RCC 7860 (cell line): ENCODE results near the gene DSCAM.

Experiments
- DNase-seq: peaks from one replicate; pipeline ENCODE4 v3.0.0-alpha.2; 2015; ENCODE audit warnings: low spot score
- FAIRE-seq: peaks from 2 replicates; lab custom pipeline; 2012; peaks lifted over from hg19 to GRCh38; lab: Jason Lieb, UNC

The DSCAM gene

DNA sequence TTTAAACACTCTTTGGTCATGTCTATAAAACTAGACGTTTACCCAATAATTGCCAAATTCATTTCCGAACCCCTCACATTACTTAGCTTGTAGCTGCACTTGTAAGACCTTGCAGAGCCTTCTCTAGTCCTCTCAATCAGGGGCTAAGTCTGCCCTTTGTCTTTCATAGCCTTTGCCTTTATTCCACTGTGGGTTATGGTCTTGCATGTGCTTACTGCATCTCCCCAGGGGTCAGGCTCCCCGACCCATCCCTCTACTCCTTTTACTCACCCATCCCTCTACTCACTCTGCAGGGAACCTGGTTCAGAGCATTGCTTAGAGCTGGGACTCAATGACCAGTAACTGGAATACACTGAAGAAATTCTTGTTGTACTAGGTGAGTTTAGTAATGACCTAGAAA lies 744.3 kb downstream of the DSCAM start:
- FAIRE-seq (no peak), DNase-seq (no peak)

- FAIRE-seq: no peak
Observed at GRCh38 chr21:40099809-40100208, 747.1 kb downstream of the DSCAM start.

GRCh38 chr21:40095477-40095876 lies 751.5 kb downstream of the DSCAM start:
- no peak for FAIRE-seq
- DNase-seq: no peak

More at GRCh38 chr21:40099809-40100208, 747.1 kb downstream of the DSCAM start:
- no peak for DNase-seq

GRCh38 chr21:40080385-40080784 lies 766.6 kb downstream of the DSCAM start:
- no peak for FAIRE-seq

DNA sequence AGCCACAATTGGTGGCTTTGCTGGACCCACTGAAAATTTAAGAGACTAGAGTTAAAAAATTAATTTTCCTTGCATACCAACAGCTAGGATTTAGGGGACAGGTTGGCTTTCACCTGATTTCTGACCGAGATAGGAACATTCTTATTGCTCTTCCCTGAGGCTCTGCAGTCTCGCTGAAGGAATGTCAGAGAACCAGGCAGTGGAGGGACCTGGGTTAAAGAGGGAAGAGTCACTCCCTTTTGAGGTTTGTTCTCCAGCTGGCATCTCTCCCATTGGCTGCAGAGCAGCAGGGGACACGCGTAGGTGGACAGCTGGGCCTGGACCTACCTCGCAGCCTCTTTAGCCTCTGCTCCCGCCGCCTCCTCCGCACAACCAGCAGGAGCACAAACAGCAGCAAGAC lies 772.2 kb downstream of the DSCAM start:
- DNase-seq (no peak), FAIRE-seq (no peak)

More at GRCh38 chr21:40080385-40080784, 766.6 kb downstream of the DSCAM start:
- no peak for DNase-seq

GRCh38 chr21:40074198-40074597 lies 772.8 kb downstream of the DSCAM start:
- no peak for FAIRE-seq
- DNase-seq: no peak

DNA sequence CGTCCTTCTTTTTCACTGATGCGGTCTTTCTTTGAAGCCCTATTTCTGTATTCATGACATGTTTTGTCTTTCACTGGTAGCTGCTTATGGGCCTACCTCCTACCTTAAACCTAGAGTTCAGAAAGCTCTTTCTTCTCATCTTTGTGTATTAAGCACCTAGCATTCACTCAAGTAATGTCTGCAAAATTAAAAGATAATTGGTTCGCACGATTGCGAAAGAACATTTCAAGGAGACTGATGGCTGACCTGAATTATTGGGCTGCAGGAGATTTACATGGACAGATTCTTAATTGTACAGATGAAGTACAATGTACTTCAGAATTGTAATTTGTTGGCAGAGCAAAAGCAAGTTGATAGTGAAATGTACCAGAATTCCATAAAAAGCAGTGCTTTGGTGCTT lies 773.3 kb downstream of the DSCAM start:
- no peak for FAIRE-seq
- no peak for DNase-seq

GRCh38 chr21:40070871-40071270 lies 776.1 kb downstream of the DSCAM start:
- FAIRE-seq (no peak), DNase-seq (no peak)

GRCh38 chr21:40067751-40068150 lies 779.2 kb downstream of the DSCAM start:
- FAIRE-seq (no peak), DNase-seq (no peak)

DNA sequence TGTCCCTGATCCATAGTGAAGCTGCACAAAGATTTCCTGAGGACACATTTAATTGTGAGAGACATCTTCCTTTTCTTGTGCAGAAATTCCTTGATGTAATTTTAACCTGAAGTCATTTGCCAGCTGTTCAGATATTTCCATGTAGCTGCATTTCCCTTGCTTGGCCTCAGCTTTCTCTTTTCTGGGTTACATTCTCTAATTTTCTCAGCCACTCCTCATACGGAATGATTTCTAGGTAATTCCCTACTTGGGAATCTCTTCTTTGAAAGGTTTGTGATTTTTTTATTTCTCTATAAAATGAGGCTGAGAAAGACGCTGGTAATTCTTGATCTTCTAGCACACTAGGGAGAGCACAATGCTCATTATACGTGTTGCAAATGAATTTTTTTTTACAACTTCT lies 780.7 kb downstream of the DSCAM start:
- FAIRE-seq: no peak
- DNase-seq: no peak

DNA sequence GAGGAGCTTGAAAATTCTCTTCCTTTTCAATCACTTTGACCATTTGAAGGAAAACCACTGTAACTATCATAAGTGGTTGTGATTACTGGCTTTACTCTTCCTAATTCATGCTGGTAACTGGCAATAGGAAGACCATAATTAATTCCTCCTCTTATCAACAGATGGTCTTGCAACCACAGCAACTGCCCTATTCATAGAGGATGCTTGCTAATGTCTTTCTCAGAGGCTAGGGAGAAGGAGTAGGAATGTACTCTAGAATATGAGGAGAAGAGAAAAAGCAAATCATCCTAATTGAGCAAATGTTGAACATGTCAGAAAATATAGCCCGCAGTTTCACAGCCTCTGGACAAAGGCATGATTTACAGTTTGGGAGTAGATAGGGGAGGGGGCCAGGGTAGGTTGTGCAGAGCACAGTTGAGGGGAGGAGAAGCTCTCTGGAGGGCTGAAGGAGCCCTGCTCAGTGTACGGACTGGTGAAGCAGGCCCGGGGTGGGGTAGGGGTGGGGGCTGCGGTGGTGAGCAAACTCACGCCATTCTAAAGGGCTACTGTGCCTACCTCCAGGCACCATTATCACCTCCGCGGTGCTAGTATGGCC lies 786.8 kb downstream of the DSCAM start:
- FAIRE-seq: no peak
- DNase-seq: no peak

GRCh38 chr21:40057331-40057730 lies 789.6 kb downstream of the DSCAM start:
- FAIRE-seq: no peak
- no peak for DNase-seq

- DNase-seq (no peak), FAIRE-seq (no peak)
Observed at GRCh38 chr21:40056031-40056430, 790.9 kb downstream of the DSCAM start.

- no peak for FAIRE-seq
- DNase-seq: no peak
Observed at GRCh38 chr21:40054403-40054802, 792.6 kb downstream of the DSCAM start.

- no peak for FAIRE-seq
- no peak for DNase-seq
Observed at GRCh38 chr21:40053007-40053406, 794.0 kb downstream of the DSCAM start.

- DNase-seq (no peak), FAIRE-seq (no peak)
Observed at GRCh38 chr21:40052276-40052675, 794.7 kb downstream of the DSCAM start.

DNA sequence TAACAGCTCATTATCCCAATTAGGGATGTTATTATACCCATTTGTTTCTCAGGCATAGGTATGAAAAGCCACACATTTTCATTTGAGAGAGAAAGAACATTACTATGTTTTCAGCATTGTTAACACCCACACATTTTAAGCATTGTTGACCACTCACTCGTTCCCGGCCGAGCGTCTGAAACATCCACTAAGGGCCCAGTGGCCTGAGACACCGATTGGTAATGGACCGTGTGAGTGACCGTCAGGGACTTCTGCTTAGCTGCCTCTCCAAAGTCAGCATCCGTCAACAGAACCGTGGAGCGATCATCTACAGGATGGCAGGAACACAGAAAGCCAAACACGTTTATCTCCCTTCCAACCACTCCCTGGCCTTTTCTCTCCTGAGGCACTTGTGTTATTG lies 795.2 kb downstream of the DSCAM start:
- no peak for DNase-seq
- no peak for FAIRE-seq

DNA sequence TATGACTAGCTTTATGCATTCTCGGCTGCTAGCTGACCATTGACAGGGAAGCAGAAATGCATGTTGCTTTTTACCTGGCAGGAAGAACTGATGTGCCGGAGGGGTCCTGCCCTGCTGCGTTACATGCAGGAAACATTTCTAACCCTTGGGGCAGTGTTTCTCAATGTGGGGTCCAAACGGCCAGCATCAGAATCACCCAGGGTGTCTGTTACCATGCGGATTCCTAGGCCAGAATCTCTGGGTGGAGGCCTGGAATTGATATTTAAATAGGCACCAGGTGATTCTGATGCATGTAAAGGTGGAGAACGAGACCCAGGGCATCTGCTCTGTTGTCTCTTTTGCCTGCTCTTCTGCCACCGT lies 797.0 kb downstream of the DSCAM start:
- no peak for FAIRE-seq
- no peak for DNase-seq

DNA sequence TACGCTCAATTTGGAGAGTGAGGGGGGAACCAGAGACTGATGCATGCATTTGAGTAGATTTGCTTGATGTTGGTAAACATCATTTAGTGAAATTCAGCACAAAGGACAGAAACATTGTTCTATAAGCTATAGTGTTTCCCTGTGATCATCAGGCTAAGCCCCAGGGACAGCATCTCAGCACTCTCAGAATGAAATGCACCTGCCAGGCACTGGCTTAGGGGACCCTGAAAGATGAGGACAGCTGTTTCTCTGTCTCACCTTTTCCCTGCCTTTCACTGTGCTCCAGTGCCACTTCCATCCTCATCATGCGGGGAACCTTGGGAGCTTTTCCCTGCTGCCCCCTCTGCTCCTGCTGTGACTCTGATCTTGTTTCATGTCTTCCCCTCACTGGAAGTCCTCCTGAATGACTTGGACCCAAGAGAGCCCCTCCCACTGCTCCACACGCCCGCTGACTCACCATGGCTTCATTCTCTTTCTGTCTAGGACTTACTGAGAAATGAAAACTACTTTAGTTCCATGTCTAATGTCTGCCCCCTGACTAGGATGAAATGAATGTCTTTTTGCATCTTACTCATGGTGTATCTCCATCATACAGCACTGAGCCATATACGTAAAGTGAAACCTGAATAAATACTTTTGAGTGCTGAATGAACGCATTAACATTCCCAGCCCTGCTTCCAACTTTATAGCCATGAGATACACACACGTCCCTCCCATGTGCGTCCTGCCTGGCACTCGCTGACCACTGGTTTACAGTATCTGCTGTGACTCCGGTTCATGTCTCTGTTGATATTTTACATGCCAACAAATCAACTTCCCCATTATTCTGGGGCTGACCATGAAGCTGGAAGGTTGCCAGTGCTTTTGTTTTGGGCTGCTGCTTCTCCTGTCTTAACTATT lies 797.7 kb downstream of the DSCAM start:
- FAIRE-seq (no peak), DNase-seq (no peak)

DNA sequence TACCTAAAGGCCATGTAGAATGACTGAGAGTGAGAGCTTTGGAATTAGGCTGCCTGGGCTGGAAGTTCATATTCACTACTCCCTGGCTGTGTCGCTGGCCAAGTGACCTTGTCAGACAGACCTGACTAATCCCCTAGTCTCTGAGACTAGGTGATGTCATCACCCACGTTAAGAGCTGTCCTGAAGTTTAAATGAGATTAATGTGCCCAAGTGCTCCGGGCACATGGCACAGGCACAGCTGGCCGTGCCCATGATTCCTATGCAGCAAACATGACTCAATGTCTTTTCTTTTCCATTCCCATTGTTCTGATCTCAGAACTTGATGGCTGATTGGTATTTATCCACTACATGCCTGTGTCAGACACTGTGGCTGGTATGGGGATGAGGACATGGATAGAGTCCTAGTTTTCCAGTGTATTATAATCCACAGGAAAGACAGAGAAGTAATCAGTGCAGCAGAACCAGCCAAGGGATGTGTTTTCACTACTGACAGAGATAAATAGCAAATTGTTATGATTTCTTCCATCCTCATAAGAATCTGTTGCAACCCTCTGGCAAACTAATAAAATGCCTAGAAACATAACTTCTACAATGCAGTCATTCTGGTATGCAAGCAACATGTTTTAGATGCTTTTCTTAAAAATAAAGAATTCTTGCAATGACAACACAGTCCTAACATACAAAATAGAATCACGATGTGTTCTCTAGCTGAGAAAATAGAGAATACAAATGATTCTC lies 798.8 kb downstream of the DSCAM start:
- DNase-seq: no peak
- FAIRE-seq: no peak

DNA sequence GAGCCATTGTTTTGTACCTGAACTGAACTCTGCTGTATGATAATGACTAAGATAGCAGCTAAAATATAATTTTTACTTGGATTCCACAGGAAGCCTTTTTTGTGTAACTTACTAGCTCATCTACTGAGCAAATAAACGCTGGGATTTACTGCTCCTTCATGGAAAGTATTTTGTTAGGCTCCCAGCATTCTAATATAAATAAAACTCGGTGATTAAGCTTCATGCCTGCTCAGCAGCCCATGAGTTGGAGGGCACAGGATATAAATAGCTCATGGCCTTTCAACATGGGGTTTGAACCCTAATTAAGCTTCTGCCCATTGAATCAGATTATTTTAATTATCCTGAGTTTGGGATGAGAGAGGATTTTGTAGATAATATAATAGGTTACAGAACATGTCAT lies 799.7 kb downstream of the DSCAM start:
- FAIRE-seq: no peak
- DNase-seq: no peak

DNA sequence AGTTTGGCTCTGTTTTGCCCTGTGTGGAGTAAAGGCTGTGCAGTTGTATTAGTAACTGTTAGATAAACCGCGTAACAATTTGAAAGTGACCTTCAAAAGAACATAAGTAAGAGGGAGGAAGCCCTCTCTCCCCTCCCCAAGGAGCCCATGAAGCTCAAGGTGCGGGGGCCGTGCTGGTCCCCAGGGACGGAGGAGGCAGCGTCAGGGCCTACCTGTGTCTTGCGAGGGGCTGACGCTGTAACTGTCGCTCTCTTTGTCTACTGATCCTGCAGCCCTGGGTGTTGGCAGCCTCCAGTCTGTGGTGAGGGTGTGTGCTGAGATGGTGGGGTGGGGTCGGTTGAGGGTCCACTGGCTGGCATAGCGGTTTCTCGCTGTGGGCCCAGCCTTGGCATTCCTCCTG lies 803.1 kb downstream of the DSCAM start:
- DNase-seq (no peak), FAIRE-seq (no peak)
